Inflammatory macrophage treated with lipopolysaccharide for 1 hour (primary cell): Measurements from ENCODE around the gene HOXB6.

Experiments used
- DNase-seq, 2 donors: peaks; one replicate each; pipeline ENCODE4 v3.0.0-alpha.2; 2020 to 2022

The HOXB6 gene

GRCh38 chr17:48577946-48578615 is 26.7 kb downstream of the HOXB6 start, which contains the start of gene HOXB4:
Gene HOXB4, minus strand, starts transcription at chr17:48578350. Its CDS starts 31 bp downstream, at chr17:48578319.
- DNase-seq: peak; percentile 50 to 57

GRCh38 chr17:48577330-48577945 is 27.3 kb downstream of the HOXB6 start:
- DNase-seq: no peak

- DNase-seq: no peak
Observed at GRCh38 chr17:48576479-48577309, 28.1 kb downstream of the HOXB6 start.

GRCh38 chr17:48575673-48576478 is 28.9 kb downstream of the HOXB6 start:
- DNase-seq: no peak

- no peak for DNase-seq
Observed at GRCh38 chr17:48575066-48575582, 29.7 kb downstream of the HOXB6 start.

DNA sequence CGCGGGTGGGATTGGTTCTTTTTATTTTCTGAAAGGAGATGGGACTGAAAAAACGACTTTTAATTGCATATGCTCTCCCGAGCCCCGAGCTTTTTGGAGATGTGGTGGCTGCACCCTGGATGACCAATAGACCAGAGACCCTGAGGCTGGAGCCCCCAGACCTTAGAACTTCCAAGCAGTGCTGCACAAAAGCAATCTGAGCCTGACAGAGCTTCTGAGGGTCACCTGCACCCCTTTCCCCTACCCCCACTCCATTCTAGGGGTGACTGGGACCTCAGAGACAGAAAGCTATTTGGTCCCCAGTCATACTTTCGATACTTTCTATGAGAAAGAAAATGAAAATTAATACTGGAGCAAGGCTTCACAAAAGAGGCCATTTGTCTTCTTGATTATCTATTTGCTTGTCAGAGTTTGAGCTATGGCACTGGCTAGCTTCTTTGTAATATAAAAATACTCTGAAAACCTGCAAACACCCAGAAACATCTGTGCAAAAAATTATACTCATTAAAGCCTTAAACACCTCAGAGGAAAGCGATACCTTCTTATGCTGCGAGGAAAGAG is 30.2 kb downstream of the HOXB6 start:
- DNase-seq: no peak

GRCh38 chr17:48571826-48572417 is 32.9 kb downstream of the HOXB6 start:
- no peak for DNase-seq

GRCh38 chr17:48571024-48571818 is 33.6 kb downstream of the HOXB6 start:
- no peak for DNase-seq

DNA sequence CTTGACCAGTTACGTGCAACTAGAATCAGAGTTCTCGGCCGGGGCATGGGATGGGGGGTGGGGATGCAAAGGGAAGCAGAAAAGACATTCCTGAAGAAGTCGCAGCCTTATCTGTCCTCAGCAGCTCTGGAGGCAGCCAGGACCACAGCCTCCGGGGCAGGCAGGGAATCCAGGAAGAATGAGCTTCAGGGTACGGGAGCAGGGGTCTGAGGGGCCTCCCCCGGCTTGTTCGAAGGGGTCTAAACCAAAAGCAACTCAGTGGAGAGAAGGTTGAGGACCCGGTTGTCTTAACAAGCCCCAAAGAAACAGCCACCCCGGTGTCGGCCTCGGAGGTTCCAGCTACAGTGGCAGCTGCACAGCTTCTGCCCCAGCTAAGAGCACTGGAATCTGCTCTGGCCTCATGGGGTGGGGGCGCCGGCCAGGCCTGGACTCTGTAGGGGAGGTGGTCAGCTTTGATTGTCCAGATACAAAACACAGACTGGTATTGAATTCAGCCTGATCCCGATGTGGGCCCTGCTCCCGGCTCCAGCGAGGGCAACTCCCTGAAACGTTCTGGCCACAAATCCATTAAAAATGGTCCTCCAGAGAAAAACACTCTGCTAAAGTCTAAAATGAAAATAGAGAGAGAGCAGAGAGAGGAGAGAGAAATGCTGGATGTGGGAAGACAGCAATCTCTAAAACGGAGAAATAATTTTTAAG is 34.3 kb downstream of the HOXB6 start:
- no peak for DNase-seq

- DNase-seq: no peak
Observed at GRCh38 chr17:48569674-48570324, 35.0 kb downstream of the HOXB6 start.

GRCh38 chr17:48569240-48569582 is 35.6 kb downstream of the HOXB6 start:
- no peak for DNase-seq

GRCh38 chr17:48568499-48569239 is 36.1 kb downstream of the HOXB6 start:
- DNase-seq: no peak

DNA sequence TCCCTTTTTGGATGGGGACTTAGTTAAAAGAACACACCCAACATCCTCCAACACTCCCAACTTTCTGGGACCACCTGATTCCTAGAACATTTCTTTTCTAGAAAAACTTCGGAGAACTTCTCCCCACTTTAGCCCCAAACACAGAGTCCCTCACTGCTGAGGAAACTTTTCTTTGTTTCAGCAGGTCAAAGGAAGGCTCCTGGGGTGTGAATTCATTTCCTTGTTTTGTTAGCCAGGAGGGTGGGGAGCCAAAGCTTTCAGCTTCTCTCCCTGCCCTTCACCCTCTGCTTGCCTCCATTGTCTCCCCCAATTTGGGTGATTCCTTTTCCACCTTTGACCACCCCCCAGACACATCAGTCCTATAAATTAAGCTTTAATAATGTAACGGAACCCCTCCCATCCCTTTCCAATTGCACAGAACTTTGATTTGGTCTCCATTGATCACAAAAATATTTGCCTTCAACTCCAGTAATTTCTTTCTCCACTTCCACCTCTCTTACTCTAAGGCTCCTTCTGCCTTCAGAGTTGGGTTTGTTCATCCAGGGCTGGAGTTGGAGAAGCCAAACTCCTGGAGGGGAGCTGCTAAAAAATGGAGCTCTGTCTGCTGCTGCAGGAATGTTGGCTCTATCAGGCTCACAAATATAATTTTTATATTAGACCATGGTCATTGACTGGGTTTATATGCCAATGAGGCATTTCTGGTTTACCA is 37.0 kb downstream of the HOXB6 start:
- no peak for DNase-seq

- no peak for DNase-seq
Observed at GRCh38 chr17:48567209-48567608, 37.6 kb downstream of the HOXB6 start.

- no peak for DNase-seq
Observed at GRCh38 chr17:48566717-48567116, 38.1 kb downstream of the HOXB6 start.

DNA sequence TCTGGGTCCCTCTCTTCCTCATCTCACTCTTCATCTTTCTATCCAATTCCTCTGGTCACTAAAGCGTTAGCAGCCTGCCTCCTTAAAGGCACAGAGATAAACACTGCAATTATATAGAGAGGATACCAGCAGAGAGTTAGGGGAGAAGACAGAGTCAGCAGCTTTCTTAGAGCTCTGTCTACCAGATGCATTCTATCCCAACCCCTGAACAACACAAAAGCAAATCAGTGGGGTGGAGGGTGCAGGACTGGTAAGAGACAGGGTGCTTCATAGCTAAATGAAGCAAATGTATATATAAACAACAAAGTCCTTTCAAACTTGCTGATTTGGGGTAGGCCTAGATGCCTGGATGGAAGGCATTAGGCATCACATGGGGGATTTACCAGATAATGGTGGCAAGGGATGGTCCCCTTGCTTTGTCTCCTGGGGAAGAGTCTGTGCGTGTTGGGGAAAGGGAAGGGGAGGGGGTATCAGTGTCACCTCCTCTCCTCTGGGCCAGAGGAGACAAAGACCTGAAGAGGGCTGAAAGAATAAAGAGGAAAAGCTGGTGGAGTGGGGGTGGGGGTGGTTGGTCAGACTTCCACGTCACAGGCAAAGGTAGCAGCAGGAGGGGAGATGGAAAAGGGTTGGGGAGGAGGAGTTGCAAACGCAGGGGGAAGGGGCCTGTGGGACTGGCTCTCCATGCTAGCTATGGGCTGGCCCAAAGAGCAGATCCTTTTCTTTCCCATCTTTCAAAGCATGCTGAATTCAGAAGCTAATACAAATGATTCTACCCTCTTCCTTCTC is 38.7 kb downstream of the HOXB6 start:
- no peak for DNase-seq

GRCh38 chr17:48565022-48565554 is 39.7 kb downstream of the HOXB6 start:
- DNase-seq: no peak
